A673 (cell line): ENCODE data around the gene GNAZ.

ENCODE experiments used
- CTCF ChIP-seq: fragments of 300-800, 200-600 bp; sonication (generic); conservative IDR thresholded peaks from 2 replicates; pipeline ENCODE4 v1.5.1; 2017; ENCODE audit warnings: low read depth, mild to moderate bottlenecking, antibody characterized with exemption, low read length, moderate library complexity, mixed read lengths
- EZH2 ChIP-seq: fragments of 200-600 bp; sonication (generic); IDR thresholded peaks from 2 replicates; pipeline ENCODE4 v1.6.1; 2017; ENCODE audit warnings: borderline replicate concordance, low read depth, mild to moderate bottlenecking, mixed read lengths, antibody characterized with exemption, low read length; ENCODE audit not compliant: poor library complexity, severe bottlenecking

DNA sequence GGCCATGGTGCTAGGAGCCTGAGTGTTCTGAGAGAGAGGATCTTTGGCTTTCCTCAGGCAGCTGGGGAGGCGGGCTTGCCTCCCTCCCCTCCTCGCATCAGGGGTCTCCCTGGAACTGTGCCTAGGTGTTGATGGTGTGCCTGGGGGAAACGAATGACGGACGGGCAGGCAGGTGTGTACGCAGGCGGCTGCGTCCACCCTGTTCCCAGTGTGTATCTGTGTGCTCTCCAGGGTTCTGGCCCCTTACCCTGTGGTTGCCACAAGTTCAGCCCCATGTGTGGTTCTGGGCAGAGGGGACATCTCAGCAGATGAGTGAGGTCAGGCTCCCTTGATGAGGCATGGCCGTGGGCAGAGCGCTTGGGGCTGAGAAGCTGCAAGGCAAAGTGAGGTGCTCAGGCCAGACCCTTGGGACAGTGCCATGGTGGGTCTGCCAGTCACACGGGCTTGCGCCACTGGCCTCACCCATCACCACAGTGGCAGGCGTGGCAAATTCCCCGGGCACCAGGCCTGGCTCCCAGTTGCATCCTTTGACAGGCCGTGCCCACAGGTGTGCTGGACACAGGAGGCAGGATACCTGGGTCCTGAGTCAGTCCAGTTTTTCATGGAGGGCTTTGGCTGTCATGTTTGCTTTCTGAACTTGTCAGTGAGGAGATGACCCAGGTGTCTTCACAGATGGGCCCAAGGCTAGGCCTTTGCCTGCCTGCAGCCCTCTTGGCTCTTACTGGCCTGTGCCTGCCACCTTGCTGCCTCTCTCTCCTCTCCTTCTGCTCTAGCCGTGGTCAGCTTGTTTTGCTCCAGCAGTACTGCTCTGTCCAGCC, 27.3 kb downstream of the GNAZ start:
- TF ChIP-seq CTCF (no peak), EZH2 (no peak)
